ENCODE measurements around the gene IFNA2. TPM values are rescaled to one million over a fixed set of nuclear protein-coding genes. Genes with fewer than 3 reads are reported as not detected.

Gene IFNA2
- total RNA-seq, 1 donor, result not detected

DNA sequence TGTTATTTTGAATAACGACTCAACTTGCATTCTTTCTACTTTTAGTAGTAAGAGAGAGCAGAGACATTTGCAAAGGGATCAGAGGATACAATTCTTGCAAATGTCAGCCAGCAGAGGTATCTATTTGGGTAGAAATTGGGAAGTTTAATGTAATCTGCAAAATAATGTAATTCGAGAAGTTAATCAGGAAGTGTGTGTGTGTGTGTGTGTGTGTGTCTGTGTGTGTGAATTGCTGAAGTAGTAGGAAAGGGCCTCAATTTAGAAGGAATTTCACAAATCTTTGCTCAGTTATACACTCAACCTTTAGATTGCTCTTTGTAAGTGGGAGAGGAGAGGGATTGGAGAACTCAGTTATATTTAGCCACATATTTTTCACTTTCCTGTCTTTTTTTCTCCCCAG is 44.0 kb upstream of the IFNA2 start:
- Histone ChIP-seq H3K9me3 (ENCODE audit: low read depth, low read length) (no peaks in the 10 kb centered on the region), H3K27ac (ENCODE audit: low read depth, low read length) (no peak overlapping the region), H3K4me1 (ENCODE audit: insufficient read depth, low read length) (no peaks in the 10 kb centered on the region), H3K79me2 (ENCODE audit: insufficient read depth, low read length) (no peaks in the 10 kb centered on the region), H3K27me3 (ENCODE audit: insufficient read depth, low read length) (peaks cover 34% of the 10 kb centered on the region), H2AFZ (ENCODE audit: low read length) (no peak overlapping the region), H4K20me1 (ENCODE audit: insufficient read depth, low read length) (no peaks in the 10 kb centered on the region), H3K36me3 (ENCODE audit: insufficient read depth, low read length) (no peaks in the 10 kb centered on the region), H3K4me3 (ENCODE audit: insufficient read depth, low read length) (no peak overlapping the region), H3K4me2 (ENCODE audit: insufficient read depth, low read length) (no peak overlapping the region)
- no peak for DNase-seq (ENCODE audit: insufficient read length, low spot score, missing footprints)
- TF ChIP-seq, protein P1, sequence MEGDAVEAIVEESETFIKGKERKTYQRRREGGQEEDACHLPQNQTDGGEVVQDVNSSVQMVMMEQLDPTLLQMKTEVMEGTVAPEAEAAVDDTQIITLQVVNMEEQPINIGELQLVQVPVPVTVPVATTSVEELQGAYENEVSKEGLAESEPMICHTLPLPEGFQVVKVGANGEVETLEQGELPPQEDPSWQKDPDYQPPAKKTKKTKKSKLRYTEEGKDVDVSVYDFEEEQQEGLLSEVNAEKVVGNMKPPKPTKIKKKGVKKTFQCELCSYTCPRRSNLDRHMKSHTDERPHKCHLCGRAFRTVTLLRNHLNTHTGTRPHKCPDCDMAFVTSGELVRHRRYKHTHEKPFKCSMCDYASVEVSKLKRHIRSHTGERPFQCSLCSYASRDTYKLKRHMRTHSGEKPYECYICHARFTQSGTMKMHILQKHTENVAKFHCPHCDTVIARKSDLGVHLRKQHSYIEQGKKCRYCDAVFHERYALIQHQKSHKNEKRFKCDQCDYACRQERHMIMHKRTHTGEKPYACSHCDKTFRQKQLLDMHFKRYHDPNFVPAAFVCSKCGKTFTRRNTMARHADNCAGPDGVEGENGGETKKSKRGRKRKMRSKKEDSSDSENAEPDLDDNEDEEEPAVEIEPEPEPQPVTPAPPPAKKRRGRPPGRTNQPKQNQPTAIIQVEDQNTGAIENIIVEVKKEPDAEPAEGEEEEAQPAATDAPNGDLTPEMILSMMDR (IDR thresholded peaks at IDR 0.05; ENCODE audit: extremely low read depth, low read depth, low read length), result no peak

DNA sequence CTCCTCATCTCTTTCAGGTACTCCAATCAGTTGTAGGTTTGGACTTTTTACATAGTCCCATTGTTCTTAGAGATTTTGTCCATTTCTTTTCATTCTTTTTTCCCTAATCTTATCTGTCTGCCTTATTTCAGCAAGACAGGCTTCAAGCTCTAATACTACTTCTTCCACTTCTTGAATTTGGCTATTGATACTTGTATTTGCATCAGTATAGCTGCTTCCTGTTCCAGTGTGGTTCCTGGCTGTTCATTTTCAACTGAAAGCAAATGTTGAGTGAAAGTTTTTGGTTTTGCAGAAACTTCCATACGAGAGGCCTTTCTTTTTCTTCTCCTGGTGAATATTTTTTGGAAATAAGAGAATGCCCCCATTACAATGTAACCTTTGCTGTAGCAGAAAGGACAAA is 43.0 kb upstream of the IFNA2 start:
- H3K9me3 ChIP-seq (ENCODE audit: low read depth, low read length), result no peaks in the 10 kb centered on the region
- no peak overlapping the region for H3K4me2 ChIP-seq (ENCODE audit: insufficient read depth, low read length)
- H4K20me1 ChIP-seq (ENCODE audit: insufficient read depth, low read length), result no peaks in the 10 kb centered on the region
- no peaks in the 10 kb centered on the region for H3K79me2 ChIP-seq (ENCODE audit: insufficient read depth, low read length)
- no peak for DNase-seq (ENCODE audit: insufficient read length, low spot score, missing footprints)
- H3K27ac ChIP-seq (ENCODE audit: low read depth, low read length), result no peak overlapping the region
- no peaks in the 10 kb centered on the region for H3K36me3 ChIP-seq (ENCODE audit: insufficient read depth, low read length)
- H3K4me1 ChIP-seq (ENCODE audit: insufficient read depth, low read length), result no peaks in the 10 kb centered on the region
- H3K27me3 ChIP-seq (ENCODE audit: insufficient read depth, low read length), result peaks cover 34% of the 10 kb centered on the region
- H2AFZ ChIP-seq (ENCODE audit: low read length), result no peak overlapping the region
- H3K4me3 ChIP-seq (ENCODE audit: insufficient read depth, low read length), result no peak overlapping the region
- TF ChIP-seq, protein P1 (IDR thresholded peaks at IDR 0.05; ENCODE audit: extremely low read depth, low read depth, low read length), result no peak

DNA sequence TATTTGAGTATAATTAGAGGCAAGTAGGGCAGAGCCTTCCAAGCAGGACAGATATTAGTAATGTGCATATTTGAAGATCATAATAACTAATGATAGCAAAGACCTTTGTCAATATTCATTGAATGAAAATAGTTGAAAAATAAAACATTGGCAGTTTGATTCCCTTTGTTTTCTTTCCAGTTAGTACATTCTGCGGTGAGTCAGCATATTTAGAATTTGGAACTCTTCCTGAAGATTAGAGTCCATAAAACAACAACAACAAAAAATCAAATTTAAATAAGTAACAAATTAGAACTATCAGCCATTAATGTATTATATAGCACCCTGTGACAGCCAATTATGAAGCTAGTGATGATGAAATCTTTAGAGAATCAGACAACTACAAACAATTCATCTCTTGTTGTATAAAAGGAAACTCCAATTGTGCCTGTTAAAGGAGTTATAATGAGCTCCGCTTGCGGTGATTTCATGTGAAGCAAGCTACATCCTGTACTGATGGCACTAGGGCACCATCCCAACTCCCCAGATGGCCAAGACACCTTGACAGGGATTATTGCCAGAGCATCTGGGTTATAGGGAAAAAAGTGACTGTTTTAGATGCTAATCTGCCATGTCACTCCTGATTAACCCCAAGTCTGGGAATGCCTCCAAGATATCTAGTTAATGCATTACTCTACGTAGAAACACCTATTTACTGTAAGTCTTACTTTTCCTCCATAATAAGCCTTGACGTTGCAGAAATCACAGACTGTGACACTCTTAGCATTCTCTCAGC is 30.5 kb upstream of the IFNA2 start:
- Histone ChIP-seq H2AFZ (ENCODE audit: low read length) (no peak overlapping the region), H3K36me3 (ENCODE audit: insufficient read depth, low read length) (no peaks in the 10 kb centered on the region), H3K27ac (ENCODE audit: low read depth, low read length) (no peak overlapping the region), H3K9me3 (ENCODE audit: low read depth, low read length) (no peaks in the 10 kb centered on the region), H3K4me1 (ENCODE audit: insufficient read depth, low read length) (no peaks in the 10 kb centered on the region), H3K27me3 (ENCODE audit: insufficient read depth, low read length) (peaks cover 20% of the 10 kb centered on the region), H3K4me3 (ENCODE audit: insufficient read depth, low read length) (no peak overlapping the region), H4K20me1 (ENCODE audit: insufficient read depth, low read length) (no peaks in the 10 kb centered on the region), H3K79me2 (ENCODE audit: insufficient read depth, low read length) (no peaks in the 10 kb centered on the region), H3K4me2 (ENCODE audit: insufficient read depth, low read length) (no peak overlapping the region)
- no peak for DNase-seq (ENCODE audit: insufficient read length, low spot score, missing footprints)
- TF ChIP-seq, protein P1 (IDR thresholded peaks at IDR 0.05; ENCODE audit: extremely low read depth, low read depth, low read length), result no peak

DNA sequence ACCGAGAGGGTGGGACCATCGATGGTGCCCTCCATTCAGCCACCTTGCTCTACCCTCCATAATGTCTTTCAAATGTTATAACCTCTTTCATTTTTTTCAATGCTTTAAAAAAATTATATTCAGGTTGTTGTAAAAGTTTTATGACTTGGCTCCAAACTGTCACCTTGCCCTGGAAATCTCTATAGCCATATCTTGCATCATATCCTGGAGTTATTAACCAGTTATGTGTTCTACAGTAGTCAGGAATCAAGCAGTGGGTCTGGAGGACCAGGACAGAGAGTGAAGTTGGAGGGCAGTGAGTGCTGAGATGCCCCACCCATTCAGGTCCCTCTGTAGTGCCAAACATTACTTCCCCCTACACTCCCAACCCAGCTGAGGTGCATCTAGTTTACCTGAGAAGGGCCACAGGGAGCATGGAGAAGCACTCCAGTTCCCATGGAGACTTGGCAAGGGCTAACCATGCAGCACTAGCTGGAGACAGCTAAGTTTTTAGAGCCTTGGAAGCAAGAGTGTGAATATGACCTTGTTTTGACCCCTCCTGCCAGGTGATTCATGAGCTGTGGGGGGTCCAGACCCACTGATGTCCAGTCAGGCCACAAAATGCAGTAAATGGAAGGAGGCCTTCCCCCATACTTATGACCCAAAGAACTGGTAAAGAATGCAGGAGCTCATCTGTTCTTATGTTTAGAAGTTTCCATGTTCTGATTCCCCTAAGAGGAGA is 29.2 kb upstream of the IFNA2 start:
- no peak overlapping the region for H3K4me2 ChIP-seq (ENCODE audit: insufficient read depth, low read length)
- no peaks in the 10 kb centered on the region for H4K20me1 ChIP-seq (ENCODE audit: insufficient read depth, low read length)
- TF ChIP-seq, protein P1 (IDR thresholded peaks at IDR 0.05; ENCODE audit: extremely low read depth, low read depth, low read length), result no peak
- DNase-seq (ENCODE audit: insufficient read length, low spot score, missing footprints), result no peak
- H2AFZ ChIP-seq (ENCODE audit: low read length), result no peak overlapping the region
- no peaks in the 10 kb centered on the region for H3K9me3 ChIP-seq (ENCODE audit: low read depth, low read length)
- no peaks in the 10 kb centered on the region for H3K79me2 ChIP-seq (ENCODE audit: insufficient read depth, low read length)
- no peak overlapping the region for H3K4me3 ChIP-seq (ENCODE audit: insufficient read depth, low read length)
- no peak overlapping the region for H3K27ac ChIP-seq (ENCODE audit: low read depth, low read length)
- H3K27me3 ChIP-seq (ENCODE audit: insufficient read depth, low read length), result peaks cover 25% of the 10 kb centered on the region
- H3K36me3 ChIP-seq (ENCODE audit: insufficient read depth, low read length), result no peaks in the 10 kb centered on the region
- H3K4me1 ChIP-seq (ENCODE audit: insufficient read depth, low read length), result no peaks in the 10 kb centered on the region

All from osteoblast (primary cell).